Measurements from ENCODE around the gene CENPP.
"Not testable (repeated sequence)": the region's sequence is repeated elsewhere in the genome, so short reads cannot be mapped to it uniquely, and the experiment has no call there.

Gene CENPP

GRCh38 chr9:92384375-92384774 lies 58.6 kb downstream of the CENPP start:
- no peak for DNase-seq

DNA sequence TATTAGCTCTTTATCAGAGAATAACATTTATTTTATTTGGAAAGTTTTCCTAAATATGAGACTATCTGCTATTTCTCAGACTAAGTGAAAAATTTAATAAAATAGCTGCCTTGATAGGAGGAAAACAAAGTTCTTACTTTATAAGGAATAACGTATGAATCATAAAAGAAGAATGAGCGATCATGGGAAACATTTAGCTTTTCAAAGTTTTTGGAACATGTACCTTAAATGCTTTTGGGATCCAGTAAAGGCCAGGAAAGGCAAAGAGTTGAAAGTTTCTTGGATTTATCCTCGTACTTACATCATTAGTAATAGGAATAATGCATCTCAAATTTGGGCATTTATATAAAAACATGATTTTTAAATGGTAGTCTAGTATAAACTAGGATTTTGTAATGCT lies 59.2 kb downstream of the CENPP start:
- DNase-seq, result no peak

GRCh38 chr9:92385477-92385876 lies 59.7 kb downstream of the CENPP start:
- DNase-seq, result no peak

GRCh38 chr9:92385953-92386352 lies 60.2 kb downstream of the CENPP start:
- DNase-seq, result no peak

GRCh38 chr9:92392690-92393089 lies 66.9 kb downstream of the CENPP start:
- no peak for DNase-seq

DNA sequence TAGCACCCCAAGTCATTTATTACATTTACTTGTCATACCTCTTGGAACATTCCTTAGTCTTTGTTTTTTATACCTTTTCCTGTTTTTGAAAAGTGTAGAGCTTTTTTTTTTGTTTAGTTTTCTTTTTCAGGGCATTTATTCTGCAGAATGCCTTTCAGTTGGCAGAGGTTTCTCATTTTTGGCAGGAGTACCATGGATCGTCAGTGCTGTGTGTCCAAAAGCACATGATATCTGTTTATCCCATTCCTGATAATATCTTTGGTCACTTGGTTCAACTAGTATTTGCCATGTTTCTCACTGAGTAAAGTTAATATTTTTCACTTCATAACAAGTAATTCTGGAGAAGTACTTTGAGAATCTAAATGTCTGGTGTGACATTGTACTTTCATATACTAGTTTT lies 67.9 kb downstream of the CENPP start:
- no peak for DNase-seq

- no peak for DNase-seq
These were observed 69.9 kb downstream of the CENPP start for GRCh38 chr9:92395617-92396016.

DNA sequence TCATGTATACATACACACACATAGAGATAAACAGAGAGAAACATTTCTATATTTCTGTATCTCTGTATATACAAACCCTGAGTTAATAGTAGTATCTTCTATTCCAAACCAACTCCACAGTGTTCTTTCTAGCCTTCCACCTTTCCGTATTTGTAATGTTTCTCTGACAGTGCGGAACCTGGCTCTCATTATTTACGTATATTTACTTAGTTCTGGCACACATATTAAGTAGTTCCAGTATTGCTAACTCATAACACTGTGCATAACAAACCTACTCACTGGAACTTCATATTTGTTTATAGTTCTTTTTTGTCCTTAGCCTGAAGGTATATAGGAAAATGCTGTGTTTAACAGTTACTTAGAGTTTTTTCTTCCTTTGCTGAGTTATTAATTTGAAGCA lies 72.1 kb downstream of the CENPP start:
- DNase-seq, result no peak

GRCh38 chr9:92402360-92402759 lies 76.6 kb downstream of the CENPP start:
- no peak for DNase-seq

- no peak for DNase-seq
These were observed 77.3 kb downstream of the CENPP start for GRCh38 chr9:92402826-92403745.

- DNase-seq, result no peak
These were observed 78.5 kb downstream of the CENPP start, which contains the start of gene OGN for GRCh38 chr9:92404042-92404836. TSS of gene OGN (minus strand) at chr9:92404578. CDS start at chr9:92403407, 1,171 bp downstream.

- no peak for DNase-seq
These were observed 80.1 kb downstream of the CENPP start for GRCh38 chr9:92405818-92406217.

DNA sequence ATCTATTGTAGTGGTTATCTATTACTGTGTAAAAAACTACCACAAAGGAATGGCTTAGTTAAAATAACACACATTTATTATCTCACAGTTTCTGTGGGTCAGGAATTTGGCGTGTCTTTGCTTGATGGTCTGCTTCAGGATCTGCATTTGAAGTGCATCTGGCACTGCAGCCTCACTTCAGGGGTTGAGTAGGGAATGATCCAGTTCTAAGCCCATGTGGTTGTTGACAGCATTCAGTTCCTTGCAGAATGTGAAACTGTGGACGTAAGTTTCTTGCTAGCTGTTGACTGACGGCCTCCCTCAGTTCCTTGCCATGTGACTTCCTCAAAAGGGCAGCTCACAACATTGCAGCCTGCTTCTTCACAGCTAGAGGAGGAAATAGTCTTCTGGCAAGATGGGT lies 80.7 kb downstream of the CENPP start:
- no peak for DNase-seq

DNA sequence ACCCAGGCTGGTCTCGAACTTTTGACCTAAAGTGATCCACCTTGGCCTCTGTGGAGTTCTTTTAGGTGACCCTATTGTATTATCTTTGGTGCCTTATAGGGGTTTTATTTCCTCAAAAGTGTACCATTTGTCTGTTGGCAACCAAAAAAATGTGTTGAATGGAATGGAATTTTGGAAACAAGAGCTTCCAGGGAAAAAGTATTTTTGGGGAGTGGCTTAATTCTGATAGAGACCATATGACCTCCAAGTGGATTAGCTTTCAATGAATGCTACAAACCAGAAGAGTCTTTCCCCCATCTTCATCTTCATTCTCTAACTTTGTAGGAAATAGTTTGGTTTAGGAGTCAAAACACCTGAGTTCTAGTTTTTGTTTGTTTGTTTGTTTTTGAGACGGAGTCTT lies 82.1 kb downstream of the CENPP start:
- DNase-seq, result no peak

- DNase-seq, result no peak
These were observed 83.2 kb downstream of the CENPP start for GRCh38 chr9:92408747-92409478.

DNA sequence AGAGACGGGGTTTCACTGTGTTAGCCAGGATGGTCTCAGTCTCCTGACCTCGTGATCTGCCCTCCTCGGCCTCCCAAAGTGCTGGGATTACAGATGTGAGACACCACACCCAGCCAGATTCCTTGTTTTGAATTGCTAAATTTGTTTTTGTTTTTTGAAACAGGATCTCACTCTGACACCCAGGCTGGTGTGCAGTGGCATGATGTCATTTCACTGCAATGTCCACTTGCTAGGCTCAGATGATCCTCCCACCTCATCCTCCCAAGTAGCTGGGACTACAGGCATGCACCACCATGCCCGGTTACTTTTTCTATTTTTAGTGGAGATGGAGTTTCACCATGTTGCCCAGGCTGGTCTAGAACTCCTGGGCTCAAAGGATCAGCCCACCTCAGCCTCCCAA lies 85.4 kb downstream of the CENPP start:
- not testable (repeated sequence) for DNase-seq

GRCh38 chr9:92414566-92414965 lies 88.8 kb downstream of the CENPP start:
- DNase-seq, result no peak

- DNase-seq, result no peak
These were observed 97.0 kb downstream of the CENPP start for GRCh38 chr9:92422611-92423338.

DNA sequence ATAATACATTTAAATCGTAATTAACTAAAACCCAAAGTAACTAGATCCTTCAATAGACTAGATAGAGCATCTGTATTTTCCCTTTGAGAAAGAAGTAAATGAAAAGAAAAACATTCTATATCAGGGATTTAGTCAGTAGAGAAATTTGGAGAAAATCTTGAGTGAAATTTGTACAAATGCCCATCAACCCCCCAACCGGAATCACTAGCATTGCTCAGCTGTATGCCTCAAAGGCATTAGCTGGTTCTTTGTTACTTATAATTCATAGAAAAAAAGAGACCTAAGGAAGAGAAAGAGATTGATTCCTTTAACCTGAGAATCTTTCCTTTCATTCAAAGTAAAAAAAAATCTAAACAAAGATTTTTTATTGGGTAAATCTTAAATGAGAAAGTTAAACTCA lies 97.9 kb downstream of the CENPP start:
- DNase-seq, result no peak

DNA sequence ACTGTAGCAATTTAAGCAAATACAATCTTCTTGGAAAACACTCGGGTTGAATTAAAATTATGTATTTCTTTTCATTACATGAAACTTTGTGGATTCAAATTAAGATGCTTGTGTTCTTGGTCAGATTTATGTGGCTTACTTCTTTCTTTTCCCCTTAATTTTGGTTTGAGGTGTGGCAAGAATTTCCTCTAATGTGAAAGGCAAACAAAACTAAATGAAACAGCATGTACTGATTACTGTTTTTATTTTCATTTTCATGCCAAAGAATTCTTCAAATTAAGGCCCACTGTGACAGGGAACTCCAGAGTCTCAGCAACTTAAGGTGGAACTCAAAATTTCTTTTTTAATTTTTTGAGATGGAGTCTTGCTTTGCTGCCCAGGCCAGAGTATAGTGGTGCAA lies 98.6 kb downstream of the CENPP start, which contains the start of gene OMD:
TSS of gene OMD (minus strand) at position 132 of the 400 bp plus-strand sequence. CDS start 6,913 bp downstream, outside the sequence.
- no peak for DNase-seq

DNA sequence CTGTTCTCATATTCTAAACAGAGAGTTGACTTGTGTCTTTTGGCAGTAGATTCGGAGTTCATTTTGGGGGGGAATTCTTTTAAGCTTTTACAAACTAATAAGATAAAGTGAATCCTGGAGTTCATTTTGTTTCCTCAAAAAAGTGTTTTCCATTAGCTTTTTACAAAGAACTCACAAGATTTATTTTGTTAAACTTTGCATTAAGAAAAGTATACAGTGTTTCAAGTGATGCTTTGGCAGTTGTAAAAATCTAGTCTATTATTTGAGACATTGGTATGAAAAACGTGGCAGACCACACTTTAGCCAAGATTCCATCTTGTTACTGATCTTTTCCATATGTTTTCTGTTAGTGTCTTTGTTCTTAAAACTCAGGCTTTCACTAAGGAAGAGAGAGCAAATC lies 99.7 kb downstream of the CENPP start:
- no peak for DNase-seq

GRCh38 chr9:92426501-92427145 lies 100.9 kb downstream of the CENPP start:
- DNase-seq, result no peak

All from stimulated activated CD4-positive, alpha-beta T cell treated with anti-CD3 and anti-CD28 coated beads, Interleukin-2, amount 100 ng/mL, for 24 hours (primary cell).